ENCODE measurements around the gene TTF2. TPM values are rescaled to one million over a fixed set of nuclear protein-coding genes. Genes with fewer than 3 reads are reported as not detected.

TTF2 gene
- total RNA-seq, 4 donors from 2014 or later, result 8.2 to 56.4 (median 17.0) TPM

GRCh38 chr1:117079737-117080136 lies 19.6 kb downstream of the TTF2 start:
- Histone ChIP-seq H3K27me3 (no peaks in the 10 kb centered on the region), H3K27ac (no peak overlapping the region), H3K4me1 (no peaks in the 10 kb centered on the region), H3K36me3 (no peaks in the 10 kb centered on the region), H3K9me3 (no peaks in the 10 kb centered on the region), H3K4me3 (no peak overlapping the region)
- no peak for TF ChIP-seq POLR2A (IDR thresholded peaks at IDR 0.05)
- no peak for TF ChIP-seq CTCF (IDR thresholded peaks at IDR 0.05)
- intact Hi-C loops (cut with DNase I; ENCODE audit: low total_unique reads), result no loop called here
- DNase-seq, result no peak

GRCh38 chr1:117084231-117084630 lies 24.1 kb downstream of the TTF2 start:
- Histone ChIP-seq H3K27ac (no peak overlapping the region), H3K36me3 (no peaks in the 10 kb centered on the region), H3K27me3 (no peaks in the 10 kb centered on the region), H3K9me3 (no peaks in the 10 kb centered on the region), H3K4me1 (no peaks in the 10 kb centered on the region), H3K4me3 (no peak overlapping the region)
- intact Hi-C loops (cut with DNase I; ENCODE audit: low total_unique reads), result no loop called here
- TF ChIP-seq CTCF (IDR thresholded peaks at IDR 0.05), result no peak
- no peak for TF ChIP-seq POLR2A (IDR thresholded peaks at IDR 0.05)
- DNase-seq, result no peak

- Histone ChIP-seq H3K4me1 (no peaks in the 10 kb centered on the region), H3K4me3 (no peak overlapping the region), H3K36me3 (no peaks in the 10 kb centered on the region), H3K9me3 (no peaks in the 10 kb centered on the region), H3K27ac (no peak overlapping the region), H3K27me3 (no peaks in the 10 kb centered on the region)
- no peak for TF ChIP-seq POLR2A (IDR thresholded peaks at IDR 0.05)
- TF ChIP-seq CTCF (IDR thresholded peaks at IDR 0.05), result no peak
- DNase-seq, result no peak
- intact Hi-C loops (cut with DNase I; ENCODE audit: low total_unique reads), result no loop called here
Measured at GRCh38 chr1:117087686-117088085, 27.6 kb downstream of the TTF2 start.

- H3K4me1 ChIP-seq, result no peaks in the 10 kb centered on the region
- no peaks in the 10 kb centered on the region for H3K9me3 ChIP-seq
- H3K36me3 ChIP-seq, result no peaks in the 10 kb centered on the region
- H3K4me3 ChIP-seq, result no peak overlapping the region
- no peaks in the 10 kb centered on the region for H3K27me3 ChIP-seq
- intact Hi-C loops (cut with DNase I; ENCODE audit: low total_unique reads), result no loop called here
- H3K27ac ChIP-seq, result no peak overlapping the region
- no peak for TF ChIP-seq CTCF (IDR thresholded peaks at IDR 0.05)
- TF ChIP-seq POLR2A (IDR thresholded peaks at IDR 0.05), result no peak
- no peak for DNase-seq
Measured at GRCh38 chr1:117089996-117090395, 29.9 kb downstream of the TTF2 start.

GRCh38 chr1:117092594-117092993 lies 32.5 kb downstream of the TTF2 start:
- no peaks in the 10 kb centered on the region for H3K36me3 ChIP-seq
- no peaks in the 10 kb centered on the region for H3K27me3 ChIP-seq
- intact Hi-C loops (cut with DNase I; ENCODE audit: low total_unique reads), result no loop called here
- H3K4me3 ChIP-seq, result no peak overlapping the region
- DNase-seq, result no peak
- H3K4me1 ChIP-seq, result no peaks in the 10 kb centered on the region
- no peak for TF ChIP-seq POLR2A (IDR thresholded peaks at IDR 0.05)
- no peak for TF ChIP-seq CTCF (IDR thresholded peaks at IDR 0.05)
- H3K9me3 ChIP-seq, result no peaks in the 10 kb centered on the region
- peak overlapping the region; percentile 80 to 84 for H3K27ac ChIP-seq

Measured in uterus (tissue), 4 donors.